GM18508 (cell line): Measurements from ENCODE around the gene TMEM169.
A peak's percentile ranks its signal among the peaks of the same experiment; 100 is the strongest.
"Not testable (repeated sequence)": the region's sequence is repeated elsewhere in the genome, so short reads cannot be mapped to it uniquely, and the experiment has no call there.

Source experiments
- ATAC-seq: cut with Tn5 transposase; IDR thresholded peaks from one replicate; pipeline ENCODE4 v1.9.1; 2021; ENCODE audit warnings: moderate number of reproducible peaks; ENCODE audit not compliant: insufficient read depth, unreplicated experiment

TMEM169 gene

DNA sequence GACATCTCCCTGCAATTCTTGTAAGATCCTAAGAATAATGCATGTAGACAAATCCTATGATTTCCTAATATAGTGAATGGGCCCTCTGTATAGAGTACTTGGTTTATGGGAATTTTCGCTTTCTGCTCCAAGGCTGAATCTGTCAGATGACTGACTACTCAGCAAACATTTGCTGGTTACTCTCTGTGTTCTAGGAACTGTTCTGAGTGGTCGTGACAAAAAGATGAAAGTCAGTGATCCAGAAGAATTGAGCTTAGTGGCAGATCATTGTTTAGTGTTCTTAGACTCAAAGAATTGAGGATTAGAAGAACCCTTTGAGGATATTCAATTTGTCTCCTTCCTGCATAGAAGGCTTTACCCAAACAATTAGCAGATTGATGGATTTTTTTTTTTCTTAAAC lies 37.4 kb downstream of the TMEM169 start:
- no peak for ATAC-seq

DNA sequence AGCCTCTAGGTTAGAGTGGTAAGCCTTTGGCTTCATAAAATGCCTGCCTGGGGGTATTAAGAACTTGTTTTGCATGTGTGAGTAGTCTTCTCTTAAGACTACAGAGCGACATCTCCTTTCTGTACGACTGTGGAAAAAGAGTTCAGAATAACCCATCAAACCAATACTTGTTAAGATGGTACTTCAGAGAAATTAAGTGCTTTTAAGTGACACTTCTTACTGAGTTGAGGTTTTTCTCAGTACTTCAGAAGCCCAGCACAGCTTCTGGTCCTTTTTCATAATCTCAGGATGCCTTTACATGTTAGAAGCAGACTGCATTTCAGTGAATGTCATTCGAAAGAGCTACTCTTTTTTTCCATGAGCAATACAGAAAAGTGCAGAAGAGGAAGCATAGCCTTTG lies 38.3 kb downstream of the TMEM169 start:
- ATAC-seq: no peak

DNA sequence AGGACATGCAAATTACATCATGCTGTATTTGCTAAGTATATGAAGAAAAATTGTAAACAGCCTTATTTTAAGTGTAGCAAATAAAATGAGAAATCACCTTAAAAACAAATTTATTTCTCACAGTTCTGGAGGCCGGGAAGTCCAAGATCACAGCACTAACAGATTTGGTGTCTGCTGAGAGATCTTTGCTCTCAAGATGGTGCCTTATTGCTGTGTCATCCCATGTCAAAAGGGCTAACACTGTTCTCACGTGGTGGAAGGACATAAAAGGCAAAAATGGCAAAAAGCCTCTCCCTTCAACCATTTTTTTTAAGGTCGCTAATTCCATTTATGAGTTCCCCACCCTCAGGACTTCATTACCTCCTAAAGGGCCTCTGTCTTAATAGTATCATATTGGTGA lies 39.5 kb downstream of the TMEM169 start:
- no peak for ATAC-seq

GRCh38 chr2:216126943-216127342 lies 45.2 kb downstream of the TMEM169 start:
- no peak for ATAC-seq

- ATAC-seq: no peak
Observed at GRCh38 chr2:216130346-216130971, 48.7 kb downstream of the TMEM169 start.

GRCh38 chr2:216131175-216131926 lies 49.6 kb downstream of the TMEM169 start:
- ATAC-seq: no peak

- no peak for ATAC-seq
Observed at GRCh38 chr2:216132585-216132984, 50.9 kb downstream of the TMEM169 start.

GRCh38 chr2:216133397-216133796 lies 51.7 kb downstream of the TMEM169 start:
- no peak for ATAC-seq

DNA sequence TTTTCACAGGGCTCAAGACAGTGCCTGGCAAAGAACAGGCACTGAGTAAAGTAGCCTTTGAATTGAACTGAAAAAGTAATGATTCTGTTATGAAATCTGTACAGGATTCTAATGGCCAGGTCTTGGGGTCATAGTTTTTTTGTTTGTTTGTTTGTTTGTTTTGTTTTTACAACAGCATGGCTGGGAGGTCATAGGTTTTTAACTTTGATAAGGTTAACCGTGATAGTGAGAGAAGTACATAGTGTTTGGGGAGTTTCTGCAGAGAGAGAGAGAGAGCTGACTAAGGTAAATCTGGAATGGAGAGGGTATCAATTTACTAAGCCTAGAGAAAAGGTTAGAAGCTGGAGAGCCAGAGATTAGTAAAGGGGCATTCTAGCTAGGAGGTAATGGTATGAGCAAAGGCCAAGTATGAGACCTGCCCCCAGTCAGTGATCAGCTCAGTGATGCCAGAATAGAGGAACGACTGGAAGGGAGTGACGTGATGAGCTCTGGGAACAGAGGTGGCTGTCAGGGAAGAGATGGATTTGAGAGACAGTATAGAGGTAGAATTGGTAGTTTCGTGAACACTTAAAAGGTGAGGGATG lies 53.3 kb downstream of the TMEM169 start:
- no peak for ATAC-seq

- no peak for ATAC-seq
Observed at GRCh38 chr2:216139884-216140283, 58.2 kb downstream of the TMEM169 start.

- ATAC-seq: not testable (repeated sequence)
Observed at GRCh38 chr2:216141516-216141915, 59.8 kb downstream of the TMEM169 start.

- ATAC-seq: peak; percentile 98
Observed at GRCh38 chr2:216142540-216142939, 60.8 kb downstream of the TMEM169 start.

- ATAC-seq: no peak
Observed at GRCh38 chr2:216144372-216144771, 62.7 kb downstream of the TMEM169 start.

DNA sequence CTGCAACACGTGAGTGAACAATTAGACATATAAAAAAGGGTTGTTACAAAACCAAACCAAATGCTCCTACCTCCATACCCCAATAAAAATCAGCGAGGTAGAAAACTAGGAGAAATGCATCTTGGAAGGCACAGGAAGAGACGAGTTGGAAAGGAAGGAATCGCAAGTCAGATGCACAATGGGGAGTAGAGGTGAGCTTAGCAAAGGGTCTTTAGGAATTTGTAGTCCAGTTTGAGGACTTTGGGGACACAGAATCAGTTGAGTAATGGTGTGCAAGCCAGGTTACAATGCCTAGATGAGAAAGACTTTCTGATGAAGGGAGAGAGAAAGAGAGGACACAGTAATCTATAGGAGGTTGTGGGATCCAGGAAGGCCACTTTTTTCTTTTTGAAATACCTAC lies 63.1 kb downstream of the TMEM169 start:
- no peak for ATAC-seq

DNA sequence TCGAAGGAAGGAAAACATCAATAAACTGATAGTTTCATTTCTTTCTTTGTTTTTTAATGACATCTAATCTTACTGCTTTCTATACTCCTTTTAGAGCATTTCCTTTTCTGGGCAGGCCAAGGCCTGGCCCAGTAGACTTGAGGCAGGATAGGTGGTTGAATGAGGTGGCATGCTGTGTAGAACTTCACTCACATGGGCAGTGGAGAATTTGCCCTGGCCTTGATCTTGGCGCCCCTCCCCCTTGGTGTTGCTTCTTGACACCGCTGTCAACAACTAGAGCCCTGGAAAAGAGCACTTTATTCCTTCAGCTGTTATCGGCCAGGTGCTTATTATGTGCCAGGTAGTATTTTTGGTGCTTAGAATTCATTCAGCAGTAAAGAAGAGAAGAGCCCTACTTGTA lies 64.9 kb downstream of the TMEM169 start:
- no peak for ATAC-seq

GRCh38 chr2:216147172-216148131 lies 65.7 kb downstream of the TMEM169 start:
- ATAC-seq: no peak

DNA sequence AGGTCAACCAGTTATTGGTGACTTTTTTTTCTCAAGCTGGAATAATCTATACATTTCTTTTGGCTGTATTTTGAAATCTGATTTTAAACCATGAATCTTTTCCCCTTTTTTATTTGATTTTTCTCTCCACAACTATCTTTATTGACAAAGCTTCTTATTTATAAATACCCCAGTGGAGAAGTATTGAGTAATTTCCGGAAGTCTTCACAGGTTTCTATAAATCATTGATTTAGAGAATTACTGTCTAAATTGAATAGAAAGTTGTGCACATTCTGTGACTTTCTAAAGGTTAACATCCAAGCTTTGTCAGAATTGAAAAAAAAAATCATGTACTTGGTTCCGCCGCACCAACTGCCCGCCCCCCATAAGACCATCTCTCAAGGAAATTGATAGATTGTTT lies 67.3 kb downstream of the TMEM169 start:
- no peak for ATAC-seq

DNA sequence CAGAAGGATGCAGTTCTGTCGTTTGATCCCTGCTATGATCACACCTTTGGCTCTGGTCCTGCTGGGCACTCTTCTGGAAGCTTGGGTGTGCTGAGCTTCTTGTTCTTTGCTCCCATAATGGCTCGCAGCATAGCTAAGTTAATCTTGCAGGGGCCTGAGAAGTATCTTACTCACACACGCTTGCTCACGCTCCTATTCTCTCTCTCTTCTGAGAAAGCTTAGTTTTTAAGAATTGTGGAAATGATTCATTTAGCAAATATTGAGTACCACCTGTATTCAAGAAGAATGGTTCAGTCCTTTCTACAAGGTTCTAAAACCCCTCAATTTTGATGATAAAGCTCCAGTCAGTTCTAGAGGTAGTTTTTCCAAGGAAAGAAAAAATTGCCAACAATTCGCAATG lies 68.0 kb downstream of the TMEM169 start:
- no peak for ATAC-seq

DNA sequence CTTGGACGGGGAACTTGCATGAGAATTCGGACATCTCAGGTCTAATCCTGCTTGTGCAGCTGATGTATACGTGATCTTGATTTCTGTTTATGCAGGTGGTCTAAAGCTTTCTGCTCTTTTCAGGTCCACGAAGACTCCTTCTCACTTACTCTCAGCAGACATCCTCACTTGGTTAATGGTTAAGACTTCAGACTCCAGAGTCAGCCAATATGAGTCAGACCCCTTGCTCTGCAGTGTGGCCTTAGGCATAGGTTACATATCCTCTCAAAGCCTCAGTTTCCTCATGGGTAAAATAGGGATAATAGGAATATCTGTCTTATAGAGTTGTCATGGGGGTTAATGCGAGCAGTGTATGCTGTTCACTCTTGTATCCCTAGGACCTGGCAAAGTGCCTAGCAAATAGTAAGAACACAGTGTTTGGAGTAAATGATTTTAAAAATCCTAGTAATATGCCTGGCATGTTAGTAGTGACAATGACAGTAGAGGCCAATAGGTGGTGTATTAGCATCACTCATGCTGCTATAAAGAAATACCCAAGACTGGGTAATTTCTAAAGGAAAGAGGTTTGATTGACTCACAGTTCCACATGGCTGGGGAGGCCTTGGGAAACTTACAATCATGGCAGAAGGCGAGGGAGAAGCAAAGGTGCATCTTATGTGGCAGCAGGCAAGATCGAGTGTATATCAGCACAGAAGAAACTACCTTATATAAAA lies 69.8 kb downstream of the TMEM169 start:
- no peak for ATAC-seq
